GM13976 (cell line): ENCODE results near the gene LRRC4C.

Source experiments
- DNase-seq: peaks from one replicate; pipeline ENCODE4 v3.0.0; 2012; ENCODE audit warnings: low spot score
- CTCF ChIP-seq: IDR thresholded peaks from 2 replicates; pipeline ENCODE4 v1.5.1; 2012; ENCODE audit warnings: borderline replicate concordance, mild to moderate bottlenecking; ENCODE audit not compliant: insufficient read depth; ENCODE audit errors: extremely low read depth, missing control alignments, control extremely low read depth
- in situ Hi-C: fragments of 300-500 bp; cut with MboI; formaldehyde crosslinking; loops from one replicate; pipeline ENCODE4 v1.12.0; 2022; ENCODE audit warnings: low sequenced_read_pairs, mixed read lengths, inconsistent platforms; ENCODE audit not compliant: unreplicated experiment

LRRC4C gene

DNA sequence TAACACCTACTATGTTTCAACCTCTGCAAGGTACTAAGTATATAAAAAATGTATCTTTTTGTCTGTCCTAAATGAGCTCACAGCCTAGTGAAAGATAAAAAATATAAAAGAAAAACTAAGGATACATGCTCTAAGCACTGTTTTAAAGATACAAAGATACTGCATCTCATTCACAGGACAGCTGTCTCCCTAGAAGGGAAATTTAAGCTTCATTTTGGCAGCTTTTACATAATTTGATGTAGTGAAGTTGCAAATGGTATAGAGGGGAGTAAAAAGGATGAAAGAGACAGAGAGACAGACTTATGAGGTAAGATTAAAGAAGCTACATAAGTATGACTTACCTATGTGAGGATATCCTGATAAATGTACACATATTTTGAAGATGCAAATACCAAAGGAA lies 53.6 kb downstream of the LRRC4C start:
- in situ Hi-C loops: no loop called here
- TF ChIP-seq CTCF: no peak
- DNase-seq: no peak

- in situ Hi-C loops: no loop called here
These were observed 55.3 kb downstream of the LRRC4C start for GRCh38 chr11:41404109-41404508.

GRCh38 chr11:41403458-41403857 lies 56.0 kb downstream of the LRRC4C start:
- TF ChIP-seq CTCF: no peak
- in situ Hi-C loops: no loop called here
- no peak for DNase-seq

More at GRCh38 chr11:41404109-41404508, 55.3 kb downstream of the LRRC4C start:
- DNase-seq: no peak
- no peak for TF ChIP-seq CTCF

DNA sequence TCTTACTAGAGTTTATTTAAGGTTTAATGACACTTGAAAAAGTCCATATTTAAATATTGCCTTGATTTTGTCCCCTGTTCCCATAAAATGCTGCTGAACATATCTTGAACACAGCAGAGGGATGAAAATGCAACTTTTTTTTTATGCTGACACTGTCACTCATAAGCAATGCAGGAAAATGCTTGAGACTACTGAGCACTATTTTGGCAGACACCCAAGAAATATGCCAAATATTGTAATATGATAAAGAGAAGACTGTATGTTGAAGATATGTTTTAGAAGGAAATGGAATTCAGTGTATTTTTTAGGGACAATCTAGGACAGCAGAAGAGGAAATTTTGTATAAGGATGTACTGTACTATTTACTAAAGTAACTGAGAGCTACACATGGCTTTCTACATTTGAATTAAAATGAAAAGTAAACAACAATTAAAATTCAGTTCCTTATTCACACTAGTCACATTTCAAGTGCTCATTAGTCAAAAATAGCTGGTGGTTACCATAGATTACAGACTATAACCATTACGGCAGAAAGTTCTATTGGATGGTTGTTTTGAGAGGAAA lies 58.6 kb downstream of the LRRC4C start:
- TF ChIP-seq CTCF: no peak
- DNase-seq: no peak
- in situ Hi-C loops: no loop called here

DNA sequence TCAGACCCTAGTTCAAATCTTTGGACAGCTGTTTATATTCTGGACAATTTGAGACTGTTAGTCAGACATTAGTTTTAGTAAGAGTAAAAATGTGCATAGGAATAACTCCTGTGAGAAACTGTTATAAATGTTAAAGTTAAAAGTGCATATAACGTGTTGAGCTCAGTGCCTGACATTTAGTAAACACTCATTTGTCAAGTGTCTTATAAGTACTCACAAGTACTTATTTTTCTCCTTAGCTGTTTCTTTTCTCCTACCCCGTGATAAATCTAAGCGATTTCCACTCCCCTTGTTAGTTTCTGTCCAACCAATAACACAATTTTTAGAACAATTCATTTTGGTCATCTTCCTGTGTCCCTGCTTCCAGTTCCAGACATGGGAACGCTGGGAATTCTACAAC lies 59.3 kb downstream of the LRRC4C start:
- in situ Hi-C loops: no loop called here
- TF ChIP-seq CTCF: no peak
- no peak for DNase-seq

GRCh38 chr11:41399323-41399722 lies 60.1 kb downstream of the LRRC4C start:
- in situ Hi-C loops: no loop called here
- no peak for TF ChIP-seq CTCF
- no peak for DNase-seq
